HCT116 (cell line): ENCODE results near the gene FDXR. TPM values are rescaled to one million over a fixed set of nuclear protein-coding genes. Genes with fewer than 3 reads are reported as not detected.

Experiments
- ATAC-seq: fragments of 200-7000 bp; cut with Tn5 transposase; 2 replicates; pipeline ENCODE4 v1.9.1; 2020; ENCODE audit warnings: mild to moderate bottlenecking, moderate library complexity
- BruUV-seq: library from RNA; stranded (reverse); fragments of 400-500 nt; replicated peaks from 2 replicates; lab custom pipeline; 2021; lab: Mats Ljungman, UMichigan
- CTCF ChIA-PET: fragments of 300-600 bp; sonication (Branson Sonifier 250); formaldehyde crosslinking; loops from one replicate; lab custom pipeline; 2021; ENCODE audit warnings: antibody characterized with exemption; lab: Charles Lee
- POLR2A ChIA-PET: fragments of 300-600, 350-600 bp; sonication (Branson Sonifier 250); formaldehyde crosslinking; loops from one replicate; lab custom pipeline; 2021; ENCODE audit warnings: antibody characterized with exemption; lab: Charles Lee
- RAD21 ChIA-PET, 2 experiments: fragments of 300-600 bp; sonication (Branson Sonifier 250); formaldehyde crosslinking; loops; one replicate each; lab custom pipeline; 2023; ENCODE audit warnings: low total read pairs in 2 of 2; ENCODE audit not compliant: uncharacterized antibody in 2 of 2, unreplicated experiment in 2 of 2, low non-redundant PET in 1 of 2; lab: Charles Lee
- DNase-seq: peaks from one replicate; pipeline ENCODE4 v3.0.0-alpha.2; 2010; ENCODE audit warnings: low read depth, low spot score
- H2AFZ ChIP-seq: fragments of 200-600 bp; shearing (Covaris generic), sonication (generic); 2 replicates; pipeline ENCODE4 v1.6.1; 2017; ENCODE audit warnings: low read depth, mixed run types, mixed read lengths, antibody characterized with exemption, low read length; ENCODE audit not compliant: poor library complexity, severe bottlenecking
- H3K27ac ChIP-seq: 2 replicates; pipeline ENCODE4 v1.5.1; 2012; ENCODE audit warnings: low read depth, low read length
- H3K27me3 ChIP-seq: fragments of 200-600 bp; sonication (generic); 2 replicates; pipeline ENCODE4 v1.6.1; 2016; ENCODE audit warnings: mixed run types, low read length, mixed read lengths; ENCODE audit not compliant: insufficient read depth
- H3K36me3 ChIP-seq, 2 experiments: fragments of 200-500 bp in 1 of 2; fragments of 200-600 bp in 1 of 2; sonication (Bioruptor generic) in 1 of 2; sonication (generic) in 1 of 2; 2 replicates each; pipeline versions ENCODE4 v1.5.1 to v1.6.1; 2014 to 2016; ENCODE audit warnings: low read length in 2 of 2, inconsistent platforms in 1 of 2, mixed read lengths in 1 of 2, mixed run types in 1 of 2; ENCODE audit not compliant: insufficient read depth in 2 of 2, control insufficient read depth in 1 of 2
- H3K4me1 ChIP-seq, 2 experiments: fragments of 200-600 bp in 1 of 2; sonication (generic) in 1 of 2; 2 replicates each; pipeline versions ENCODE4 v1.5.1 to v1.6.1; 2012 to 2017; ENCODE audit warnings: low read length in 2 of 2, inconsistent platforms in 1 of 2, mild to moderate bottlenecking in 1 of 2, mixed read lengths in 1 of 2, mixed run types in 1 of 2, moderate library complexity in 1 of 2; ENCODE audit not compliant: insufficient read depth in 2 of 2, control insufficient read depth in 1 of 2
- H3K4me2 ChIP-seq: fragments of 200-600 bp; sonication (generic); 2 replicates; pipeline ENCODE4 v1.6.1; 2017; ENCODE audit warnings: mixed run types, low read length, mixed read lengths
- H3K4me3 ChIP-seq, 2 experiments: fragments of 200-600 bp in 1 of 2; sonication (generic) in 1 of 2; replicated peaks in 1 of 2; 2 replicates each; pipeline ENCODE4 v1.5.1; 2011 to 2016; ENCODE audit warnings: low read length in 2 of 2, control low read depth in 1 of 2, low read depth in 1 of 2, mild to moderate bottlenecking in 1 of 2, mixed read lengths in 1 of 2, mixed run types in 1 of 2
- H3K79me2 ChIP-seq: fragments of 200-600 bp; sonication (generic); 2 replicates; pipeline ENCODE4 v1.6.1; 2017; ENCODE audit warnings: mild to moderate bottlenecking, mixed run types, low read length, moderate library complexity, mixed read lengths; ENCODE audit not compliant: insufficient read depth
- H3K9ac ChIP-seq: fragments of 200-600 bp; sonication (generic); 2 replicates; pipeline ENCODE4 v1.6.1; 2016; ENCODE audit warnings: low read length, mixed read lengths
- H3K9me2 ChIP-seq: fragments of 200-600 bp; sonication (generic), shearing (Covaris generic); 2 replicates; pipeline ENCODE4 v1.6.1; 2017; ENCODE audit warnings: mixed run types, mild to moderate bottlenecking, moderate library complexity; ENCODE audit not compliant: insufficient read depth
- H3K9me3 ChIP-seq, 2 experiments: fragments of 200-500 bp in 1 of 2; fragments of 200-600 bp in 1 of 2; sonication (Bioruptor generic) in 1 of 2; sonication (generic) in 1 of 2; 2 replicates each; pipeline ENCODE4 v1.6.1; 2014 to 2017; ENCODE audit warnings: low read length in 2 of 2, mixed read lengths in 2 of 2, inconsistent platforms in 1 of 2, low read depth in 1 of 2, mild to moderate bottlenecking in 1 of 2, mixed run types in 1 of 2, moderate library complexity in 1 of 2; ENCODE audit not compliant: control insufficient read depth in 1 of 2, insufficient read depth in 1 of 2
- H4K20me1 ChIP-seq: fragments of 200-600 bp; sonication (generic), shearing (Covaris generic); 2 replicates; pipeline ENCODE4 v1.6.1; 2017; ENCODE audit warnings: mixed run types, mild to moderate bottlenecking, moderate library complexity; ENCODE audit not compliant: insufficient read depth
- CBX3 ChIP-seq: IDR thresholded peaks from 2 replicates; pipeline ENCODE4 v1.6.1; 2012; ENCODE audit warnings: low read depth
- CEBPB ChIP-seq: IDR thresholded peaks from 2 replicates; pipeline ENCODE4 v1.6.1; 2012; ENCODE audit warnings: low read depth
- EGR1 ChIP-seq: IDR thresholded peaks from 2 replicates; pipeline ENCODE4 v1.6.1; 2012; ENCODE audit warnings: low read depth
- ELF1 ChIP-seq: IDR thresholded peaks from 2 replicates; pipeline ENCODE4 v1.6.1; 2012; ENCODE audit warnings: low read depth, borderline replicate concordance
- FOSL1 ChIP-seq: IDR thresholded peaks from 2 replicates; pipeline ENCODE4 v1.6.1; 2012; ENCODE audit warnings: low read depth
- JUND ChIP-seq: IDR thresholded peaks from 2 replicates; pipeline ENCODE4 v1.6.1; 2012
- POLR2A ChIP-seq: IDR thresholded peaks from 2 replicates; pipeline ENCODE4 v1.7.0; 2011; ENCODE audit warnings: borderline replicate concordance; ENCODE audit not compliant: insufficient read depth, insufficient read length; ENCODE audit errors: extremely low read depth
- POLR2AphosphoS5 ChIP-seq: IDR thresholded peaks from 2 replicates; pipeline ENCODE4 v1.6.1; 2011; ENCODE audit warnings: mild to moderate bottlenecking, low read depth, low read length, moderate library complexity
- RAD21 ChIP-seq: IDR thresholded peaks from 2 replicates; pipeline ENCODE4 v1.6.1; 2012; ENCODE audit warnings: low read depth, mild to moderate bottlenecking
- SIN3A ChIP-seq: IDR thresholded peaks from 2 replicates; pipeline ENCODE4 v1.6.1; 2012; ENCODE audit warnings: low read depth
- SP1 ChIP-seq: IDR thresholded peaks from 2 replicates; pipeline ENCODE4 v1.6.1; 2012; ENCODE audit warnings: low read depth
- SRF ChIP-seq: IDR thresholded peaks from 2 replicates; pipeline ENCODE4 v1.6.1; 2012; ENCODE audit warnings: low read depth
- TCF7L2 ChIP-seq: IDR thresholded peaks from 2 replicates; pipeline ENCODE4 v1.7.0; 2011; ENCODE audit warnings: borderline replicate concordance, inconsistent platforms; ENCODE audit not compliant: insufficient read depth, insufficient read length; ENCODE audit errors: extremely low read depth
- ZFX ChIP-seq: fragments of 450-650 bp; IDR thresholded peaks from 2 replicates; pipeline ENCODE4 v1.6.1; 2017
- ZNF274 ChIP-seq: fragments of 200-500 bp; sonication (Bioruptor generic); IDR thresholded peaks from 2 replicates; pipeline ENCODE4 v1.6.1; 2014; ENCODE audit warnings: mild to moderate bottlenecking, low read depth, low read length, inconsistent platforms
- intact Hi-C: fragments of 100-400 bp; cut with micrococcal nuclease; formaldehyde crosslinking; loops from 2 replicates; pipeline ENCODE4 v1.10.0; 2022
- total RNA-seq: library from RNA; stranded (reverse); gene quantifications from one replicate; pipeline ENCODE4 v1.2.1, GENCODE V29; 2021; ENCODE audit not compliant: unreplicated experiment
- TF ChIP-seq, protein P1 (sequence below): IDR thresholded peaks from 2 replicates; pipeline ENCODE4 v1.6.1; 2012
- TF ChIP-seq, protein P2 (sequence below): IDR thresholded peaks from 2 replicates; pipeline ENCODE4 v1.6.1; 2012
- TF ChIP-seq, protein P3 (sequence below), 3 experiments: fragments of 200-600 bp in 1 of 3; sonication (generic) in 1 of 3; IDR thresholded peaks in 2 of 3; conservative IDR thresholded peaks in 1 of 3; 2 replicates each; pipeline ENCODE4 v1.5.1; 2012 to 2017; ENCODE audit warnings: low read depth in 2 of 3, low read length in 2 of 3, antibody characterized with exemption in 1 of 3, borderline replicate concordance in 1 of 3, control low read depth in 1 of 3, mild to moderate bottlenecking in 1 of 3, mixed read lengths in 1 of 3, mixed run types in 1 of 3, moderate library complexity in 1 of 3; ENCODE audit not compliant: insufficient read depth in 1 of 3

Gene FDXR
- total RNA-seq, 1 experiment from 2014 or later = 98.8 TPM

DNA sequence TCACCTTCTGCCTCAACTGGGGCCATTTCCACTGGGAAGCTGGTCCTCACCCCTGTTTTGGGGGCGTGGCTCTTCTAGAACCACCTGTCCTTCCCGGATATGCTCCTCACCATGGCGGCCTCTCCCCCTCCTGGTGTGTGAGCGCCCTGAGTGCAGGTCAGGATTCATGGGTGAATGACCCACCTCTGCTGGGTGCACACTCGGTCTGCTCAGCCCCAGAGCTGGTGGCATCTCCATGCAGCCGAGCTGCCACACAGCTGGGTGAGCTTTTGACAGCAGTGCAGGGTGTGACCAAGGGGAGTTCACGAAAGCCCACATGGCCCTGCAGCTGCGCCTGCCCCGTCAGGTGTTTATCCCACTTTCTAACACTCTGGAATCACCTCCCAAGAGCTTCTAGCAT, 40.4 kb downstream of the FDXR start:
- ATAC-seq = no peak
- H4K20me1 ChIP-seq = no peaks in the 10 kb centered on the region
- CTCF ChIA-PET = interaction anchor here (1.6 to 3.6 kb wide), 2 partner anchors 11 to 30 kb away, joined by 4 to 14 read pairs; no protein-coding TSS in a partner anchor
- no peak for DNase-seq
- no peaks in the 10 kb centered on the region for H3K9me3 ChIP-seq
- intact Hi-C loops = no loop called here
- no peaks in the 10 kb centered on the region for H3K79me2 ChIP-seq
- no peaks in the 10 kb centered on the region for H3K4me1 ChIP-seq
- H3K9ac ChIP-seq = no peak overlapping the region
- H3K36me3 ChIP-seq = no peaks in the 10 kb centered on the region
- H3K4me3 ChIP-seq = no peak overlapping the region
- no peak overlapping the region for H3K4me2 ChIP-seq
- no peaks in the 10 kb centered on the region for H3K27me3 ChIP-seq
- RAD21 ChIA-PET = no interaction called here
- no peak overlapping the region for H2AFZ ChIP-seq
- TF ChIP-seq JUND (no peak), ELF1 (no peak), POLR2AphosphoS5 (no peak), FOSL1 (no peak), SRF (no peak), CEBPB (no peak), EGR1 (no peak), SIN3A (no peak), CBX3 (no peak)
- TF ChIP-seq, protein P1, sequence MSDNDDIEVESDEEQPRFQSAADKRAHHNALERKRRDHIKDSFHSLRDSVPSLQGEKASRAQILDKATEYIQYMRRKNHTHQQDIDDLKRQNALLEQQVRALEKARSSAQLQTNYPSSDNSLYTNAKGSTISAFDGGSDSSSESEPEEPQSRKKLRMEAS = no peak
- TF ChIP-seq, protein P2, sequence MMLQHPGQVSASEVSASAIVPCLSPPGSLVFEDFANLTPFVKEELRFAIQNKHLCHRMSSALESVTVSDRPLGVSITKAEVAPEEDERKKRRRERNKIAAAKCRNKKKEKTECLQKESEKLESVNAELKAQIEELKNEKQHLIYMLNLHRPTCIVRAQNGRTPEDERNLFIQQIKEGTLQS = no peak
- no peak overlapping the region for H3K27ac ChIP-seq
- H3K9me2 ChIP-seq = no peaks in the 10 kb centered on the region
- BruUV-seq = no TSS peak
- POLR2A ChIA-PET = no interaction called here

DNA sequence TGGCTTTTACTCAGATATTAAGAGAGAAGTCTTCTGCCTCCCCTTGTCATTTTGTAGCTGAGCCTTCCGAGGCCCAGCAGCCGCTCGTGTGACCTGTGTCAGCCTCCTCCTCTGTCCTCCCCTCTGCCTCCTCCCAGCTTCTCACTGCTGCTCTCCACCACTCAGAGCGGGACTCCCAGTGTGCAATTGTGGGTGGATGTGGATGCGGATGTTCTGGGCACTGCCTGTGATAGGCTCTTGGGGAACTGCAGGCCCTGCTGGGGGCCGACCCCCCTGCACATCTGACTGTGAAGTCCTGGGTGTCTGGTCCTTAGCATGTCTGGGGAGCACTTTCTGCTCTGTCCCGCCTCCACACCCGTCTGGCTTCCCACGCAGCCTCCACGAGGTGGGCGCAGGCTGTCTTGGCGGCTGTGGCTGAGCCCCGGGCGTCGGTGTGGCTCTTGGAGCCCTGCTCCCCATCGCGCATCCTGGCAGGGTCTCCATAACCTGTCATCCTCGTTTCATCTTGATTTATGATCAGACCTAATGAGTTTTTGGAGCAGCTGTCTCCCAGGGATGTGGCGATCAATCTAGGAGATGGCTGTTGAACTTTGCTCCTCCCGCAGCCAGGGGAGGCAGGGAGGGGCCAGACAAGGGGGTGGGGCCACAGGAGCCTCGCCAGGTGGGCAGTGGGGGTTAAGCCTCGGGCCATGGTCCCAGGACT, 41.2 kb downstream of the FDXR start:
- Histone ChIP-seq H3K9me2 (no peaks in the 10 kb centered on the region), H4K20me1 (no peaks in the 10 kb centered on the region), H3K4me1 (no peaks in the 10 kb centered on the region), H3K27ac (no peak overlapping the region), H3K4me3 (no peak overlapping the region), H3K4me2 (no peak overlapping the region), H3K79me2 (no peaks in the 10 kb centered on the region), H3K9me3 (no peaks in the 10 kb centered on the region), H3K27me3 (no peaks in the 10 kb centered on the region), H3K36me3 (no peaks in the 10 kb centered on the region), H3K9ac (no peak overlapping the region), H2AFZ (no peak overlapping the region)
- intact Hi-C loops = no loop called here
- CTCF ChIA-PET = interaction anchor here (3.6 kb wide), 1 partner anchor 11 kb away, joined by 14 read pairs; no protein-coding TSS in a partner anchor
- BruUV-seq = no TSS peak
- RAD21 ChIA-PET = no interaction called here
- ATAC-seq (0 out of 2 replicates have a peak, but pooled peaks have one; percentile 29), DNase-seq (no peak)
- POLR2A ChIA-PET = no interaction called here
- TF ChIP-seq ELF1 (no peak), JUND (no peak), RAD21 (no peak), CBX3 (no peak), SP1 (no peak), ZNF274 (no peak), CEBPB (no peak), SRF (no peak), ZFX (no peak), POLR2A (no peak), TCF7L2 (no peak), POLR2AphosphoS5 (no peak), EGR1 (no peak)
- TF ChIP-seq, protein P3, sequence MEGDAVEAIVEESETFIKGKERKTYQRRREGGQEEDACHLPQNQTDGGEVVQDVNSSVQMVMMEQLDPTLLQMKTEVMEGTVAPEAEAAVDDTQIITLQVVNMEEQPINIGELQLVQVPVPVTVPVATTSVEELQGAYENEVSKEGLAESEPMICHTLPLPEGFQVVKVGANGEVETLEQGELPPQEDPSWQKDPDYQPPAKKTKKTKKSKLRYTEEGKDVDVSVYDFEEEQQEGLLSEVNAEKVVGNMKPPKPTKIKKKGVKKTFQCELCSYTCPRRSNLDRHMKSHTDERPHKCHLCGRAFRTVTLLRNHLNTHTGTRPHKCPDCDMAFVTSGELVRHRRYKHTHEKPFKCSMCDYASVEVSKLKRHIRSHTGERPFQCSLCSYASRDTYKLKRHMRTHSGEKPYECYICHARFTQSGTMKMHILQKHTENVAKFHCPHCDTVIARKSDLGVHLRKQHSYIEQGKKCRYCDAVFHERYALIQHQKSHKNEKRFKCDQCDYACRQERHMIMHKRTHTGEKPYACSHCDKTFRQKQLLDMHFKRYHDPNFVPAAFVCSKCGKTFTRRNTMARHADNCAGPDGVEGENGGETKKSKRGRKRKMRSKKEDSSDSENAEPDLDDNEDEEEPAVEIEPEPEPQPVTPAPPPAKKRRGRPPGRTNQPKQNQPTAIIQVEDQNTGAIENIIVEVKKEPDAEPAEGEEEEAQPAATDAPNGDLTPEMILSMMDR (IDR thresholded peaks at IDR 0.05 in 2 of 3, conservative IDR thresholded peaks at IDR 0.05 in 1 of 3; ENCODE audit: borderline replicate concordance in 1 of 3, insufficient read depth in 1 of 3, low read depth in 2 of 3, low read length in 2 of 3) = no peak
